ENCODE data around the gene IQSEC3.

The IQSEC3 gene

DNA sequence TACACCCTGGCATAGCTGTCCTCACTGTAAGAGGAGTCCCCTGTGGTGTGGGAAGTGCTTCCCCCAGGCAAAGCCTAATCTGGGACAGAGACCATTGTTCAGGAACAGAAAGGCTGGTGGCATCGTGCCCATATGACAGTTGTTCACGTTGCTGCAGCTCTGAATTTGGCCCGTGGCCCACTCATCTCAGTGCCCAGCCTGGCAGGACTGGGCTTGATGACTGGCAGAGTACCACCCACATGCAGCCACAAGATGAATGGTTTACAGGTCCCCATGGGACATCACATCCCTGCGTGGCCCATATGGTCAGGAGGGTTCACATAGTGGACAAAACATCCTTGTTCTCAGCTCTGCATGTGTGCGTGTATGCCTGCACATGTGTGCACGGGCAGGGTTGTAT is 17.5 kb downstream of the IQSEC3 start:
- peak; percentile 96 for DNase-seq

DNA sequence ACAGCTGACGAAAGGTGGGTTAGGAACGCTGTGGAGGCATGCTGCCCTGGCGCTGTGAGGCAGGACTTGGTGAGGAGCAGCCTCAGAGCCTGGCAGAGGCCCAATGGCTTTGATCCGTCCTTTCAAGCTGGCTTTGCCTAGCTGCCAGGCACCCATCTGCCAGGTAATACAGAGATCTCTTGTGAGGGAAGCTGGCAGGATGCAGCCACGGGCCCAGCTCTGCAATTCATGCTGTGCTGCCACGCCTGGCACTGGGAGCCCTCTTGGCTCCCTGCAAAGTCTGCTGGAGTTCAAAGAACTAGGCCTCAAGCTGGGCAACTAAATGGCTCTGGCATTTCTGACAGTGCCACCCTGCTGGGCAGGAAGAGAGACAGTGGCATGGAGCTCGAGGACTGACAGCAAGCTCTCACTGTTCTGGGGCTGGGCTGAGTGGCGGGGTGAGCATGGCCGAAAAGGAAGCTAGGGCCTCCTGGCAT is 18.7 kb downstream of the IQSEC3 start:
- peak; percentile 90 for DNase-seq

- DNase-seq, result no peak
These were observed 20.7 kb downstream of the IQSEC3 start for GRCh38 chr12:87315-87714.

GRCh38 chr12:87856-88255 is 21.3 kb downstream of the IQSEC3 start:
- DNase-seq, result no peak

DNA sequence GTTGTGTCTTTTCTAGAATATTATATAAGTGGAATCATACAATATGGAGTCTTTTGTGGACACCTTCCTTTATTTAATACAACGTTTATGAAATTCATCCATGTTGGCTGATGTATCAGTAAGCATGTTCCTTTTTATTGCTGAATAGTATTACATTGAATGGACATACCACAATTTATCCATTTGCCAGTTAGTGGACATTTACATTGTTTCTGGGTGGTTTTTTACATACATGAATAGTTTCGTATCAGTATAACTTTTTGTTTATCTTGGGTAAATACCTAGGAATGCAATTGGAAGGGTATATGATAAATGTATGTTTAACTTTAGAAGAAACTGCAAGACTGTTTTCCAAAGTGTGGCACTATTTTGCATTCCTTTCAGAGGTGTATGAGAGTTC is 23.1 kb downstream of the IQSEC3 start:
- no peak for DNase-seq

DNA sequence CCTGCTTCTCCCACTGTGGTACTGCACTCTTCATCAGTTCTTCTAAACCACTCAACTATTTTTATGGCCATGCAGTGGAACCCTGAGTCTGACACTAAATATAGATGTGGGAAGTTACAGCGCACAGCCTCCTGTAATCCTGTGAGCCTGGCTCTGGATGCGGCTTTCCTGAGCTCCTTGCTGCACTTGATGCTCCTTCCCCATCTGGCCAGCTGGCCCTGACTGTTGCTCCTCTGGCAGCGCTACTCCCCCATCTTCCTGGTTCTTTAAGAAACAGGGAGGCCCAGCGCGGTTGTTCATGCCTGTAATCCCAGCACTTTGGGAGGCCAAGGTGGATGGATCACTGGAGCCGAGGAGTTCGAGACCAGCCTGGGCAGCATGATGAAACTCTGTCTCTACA is 24.6 kb downstream of the IQSEC3 start:
- DNase-seq, result no peak

DNA sequence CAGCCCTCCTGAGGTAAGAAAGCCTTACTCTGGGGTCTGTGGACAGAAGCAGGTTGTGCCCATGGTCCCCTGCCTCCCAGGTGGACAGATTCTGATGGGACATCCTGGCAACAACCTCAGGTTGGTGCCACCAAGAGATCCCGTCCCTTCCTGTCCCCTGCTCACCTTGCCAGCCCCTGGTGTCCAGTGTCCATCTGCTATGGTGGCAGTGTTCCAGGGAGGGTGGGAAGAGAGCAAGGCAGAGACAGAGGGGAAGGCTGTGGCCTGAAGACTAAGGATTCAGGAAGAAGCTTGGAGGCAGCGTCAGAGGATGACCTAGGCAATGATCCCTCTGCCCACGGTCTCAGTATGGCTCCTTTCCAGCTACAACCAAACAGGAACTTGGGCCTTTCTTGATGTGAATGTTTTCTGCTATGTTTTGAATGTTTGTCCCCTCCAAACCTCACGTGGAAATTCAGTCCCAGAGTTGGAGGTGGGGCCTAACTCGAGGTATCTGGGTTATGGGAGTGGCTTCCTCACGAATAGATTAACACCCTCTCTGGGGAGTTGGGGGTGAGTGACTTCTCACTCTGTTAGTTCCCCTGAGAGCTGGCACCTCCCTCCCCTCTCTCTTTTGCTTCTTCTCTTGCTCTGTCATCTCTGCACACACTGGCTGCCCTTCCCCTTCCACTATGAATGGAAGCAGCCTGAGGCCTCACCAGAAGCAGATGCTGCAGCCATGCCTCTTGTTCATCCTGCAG is 26.9 kb downstream of the IQSEC3 start:
- no peak for DNase-seq

GRCh38 chr12:96543-96942 is 30.0 kb downstream of the IQSEC3 start:
- DNase-seq, result no peak

DNA sequence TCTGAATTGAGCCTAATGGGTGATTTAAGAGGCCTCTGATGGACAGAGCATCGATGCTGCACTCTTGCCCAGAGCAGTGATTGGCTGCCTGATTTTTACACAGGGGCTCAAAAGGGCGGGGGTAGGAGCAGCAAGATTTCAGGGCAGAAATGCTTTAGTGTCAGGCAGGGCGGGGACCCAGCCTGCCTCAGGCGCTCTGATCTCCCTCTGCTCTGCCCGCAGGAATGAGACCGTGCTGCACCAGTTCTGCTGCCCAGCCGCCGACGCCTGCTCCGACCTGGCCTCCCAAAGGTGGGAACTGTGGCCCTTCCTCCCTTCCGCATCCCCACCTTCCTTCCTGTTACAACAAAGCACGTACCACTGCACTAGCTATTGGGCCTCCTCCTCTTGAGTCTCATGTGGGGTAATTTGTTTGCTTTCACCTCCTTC is 32.4 kb downstream of the IQSEC3 start:
- no peak for DNase-seq

DNA sequence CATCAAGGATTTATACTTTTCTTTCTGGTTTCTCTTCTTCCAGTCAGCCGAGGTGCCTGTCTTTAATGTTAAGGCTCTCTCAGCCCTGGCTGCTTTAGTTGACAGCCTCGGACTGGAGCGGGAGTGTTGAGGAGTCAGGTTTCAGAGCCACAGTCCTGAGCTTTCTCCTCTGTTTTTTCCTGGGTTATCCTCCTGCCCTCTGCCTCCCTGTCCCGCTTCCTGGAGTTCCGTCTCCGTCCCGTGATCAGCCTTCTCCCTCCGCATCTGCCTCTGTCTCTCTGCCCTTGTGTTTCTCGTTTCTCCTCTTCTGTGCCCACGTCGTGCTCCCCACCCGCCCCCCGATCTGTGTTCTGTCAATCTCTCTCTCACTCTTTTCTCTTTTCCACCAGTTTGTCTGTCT is 33.0 kb downstream of the IQSEC3 start:
- no peak for DNase-seq

DNA sequence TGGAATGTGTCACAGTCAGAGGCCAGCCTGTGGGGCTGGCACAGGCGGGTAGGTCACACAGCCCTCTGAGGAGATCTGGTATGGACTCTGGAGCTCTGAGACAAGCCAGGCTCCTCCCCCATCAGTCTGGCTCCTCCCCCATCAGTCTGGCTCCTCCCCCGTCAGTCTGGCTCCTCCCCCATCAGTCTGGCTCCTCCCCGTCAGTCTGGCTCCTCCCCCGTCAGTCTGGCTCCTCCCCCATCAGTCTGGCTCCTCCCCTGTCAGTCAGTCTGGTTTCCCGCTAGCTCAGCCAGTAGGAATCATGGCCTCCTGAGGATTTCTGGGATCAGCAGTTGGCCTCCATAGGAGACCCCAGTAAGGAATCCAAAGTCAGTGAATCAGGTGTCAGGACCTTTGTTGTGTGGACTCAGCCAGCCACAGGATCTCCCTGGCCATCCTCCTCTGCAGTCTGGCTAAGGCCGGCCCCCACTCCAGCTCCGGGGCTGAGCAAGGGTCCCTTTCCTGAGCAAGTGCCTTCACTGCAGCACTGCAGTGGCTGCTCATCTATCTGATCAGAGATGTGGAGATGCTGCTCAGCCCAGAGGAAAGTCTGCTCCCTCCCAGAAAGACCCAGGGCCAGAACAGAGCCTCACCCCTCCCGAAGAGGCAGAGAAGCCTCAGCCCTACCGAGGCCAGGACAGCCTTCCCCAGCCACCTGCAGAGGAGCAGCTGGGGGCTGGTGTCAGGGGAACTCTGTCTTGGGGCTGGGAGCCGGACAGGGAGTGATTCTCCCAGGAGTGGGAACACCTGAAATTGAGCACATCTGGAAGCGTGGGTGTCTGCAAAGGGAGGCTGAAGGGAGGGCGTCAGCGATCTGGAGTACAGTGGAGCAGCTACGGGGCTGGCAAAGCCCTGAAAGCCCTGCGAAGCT is 35.7 kb downstream of the IQSEC3 start:
- no peak for DNase-seq

DNA sequence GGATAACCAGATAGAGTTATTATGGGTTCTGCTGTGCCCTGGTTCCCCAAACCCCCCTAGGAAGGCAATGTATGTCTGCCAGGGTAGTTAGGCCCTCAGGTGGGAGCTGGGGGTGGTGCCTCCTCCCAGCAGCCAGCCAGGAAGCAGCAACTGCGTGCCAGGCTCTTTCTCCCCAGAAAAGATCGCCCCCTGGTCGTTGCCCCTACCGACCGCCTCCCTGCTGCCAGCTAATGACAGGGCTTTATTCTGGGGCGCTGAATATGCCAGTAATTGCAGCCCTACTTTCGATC is 36.3 kb downstream of the IQSEC3 start:
- no peak for DNase-seq

DNA sequence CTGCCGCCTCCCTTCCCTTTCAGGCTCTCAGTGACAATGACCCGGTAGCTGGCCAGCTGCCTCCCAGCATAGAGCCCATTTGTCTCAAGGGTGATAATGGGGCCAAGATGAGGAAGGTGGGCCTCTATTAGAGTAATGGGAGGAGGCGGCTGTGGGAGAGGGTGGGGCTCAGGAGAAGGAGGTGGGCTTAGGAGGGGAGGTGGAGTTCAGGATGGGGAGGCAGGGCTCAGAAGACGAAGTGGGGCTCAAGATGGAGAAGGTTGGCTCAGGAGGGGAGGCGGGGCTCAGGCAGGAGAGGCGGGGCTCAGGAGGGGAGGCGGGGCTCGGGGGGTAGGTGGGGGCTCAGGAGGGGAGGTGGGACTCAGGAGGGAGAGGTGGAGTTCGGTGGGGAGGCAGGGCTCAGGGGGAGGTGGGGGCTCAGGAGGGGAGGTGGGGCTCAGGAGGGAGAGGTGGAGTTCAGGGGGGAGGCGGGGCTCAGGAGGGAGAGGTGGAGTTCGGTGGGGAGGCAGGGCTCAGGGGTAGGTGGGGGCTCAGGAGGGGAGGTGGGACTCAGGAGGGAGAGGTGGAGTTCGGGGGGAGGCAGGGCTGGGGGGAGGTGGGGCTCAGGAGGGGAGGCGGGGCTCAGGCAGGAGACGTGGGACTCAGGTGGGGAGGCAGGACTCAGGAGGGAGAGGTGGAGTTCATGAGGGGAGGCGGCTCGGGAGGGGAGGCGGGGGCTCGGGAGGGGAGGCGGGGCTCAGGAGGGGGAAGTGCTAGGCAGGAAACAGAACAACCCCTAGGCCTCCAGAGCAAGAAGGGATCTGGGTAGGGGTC is 36.8 kb downstream of the IQSEC3 start:
- DNase-seq, result no peak

DNA sequence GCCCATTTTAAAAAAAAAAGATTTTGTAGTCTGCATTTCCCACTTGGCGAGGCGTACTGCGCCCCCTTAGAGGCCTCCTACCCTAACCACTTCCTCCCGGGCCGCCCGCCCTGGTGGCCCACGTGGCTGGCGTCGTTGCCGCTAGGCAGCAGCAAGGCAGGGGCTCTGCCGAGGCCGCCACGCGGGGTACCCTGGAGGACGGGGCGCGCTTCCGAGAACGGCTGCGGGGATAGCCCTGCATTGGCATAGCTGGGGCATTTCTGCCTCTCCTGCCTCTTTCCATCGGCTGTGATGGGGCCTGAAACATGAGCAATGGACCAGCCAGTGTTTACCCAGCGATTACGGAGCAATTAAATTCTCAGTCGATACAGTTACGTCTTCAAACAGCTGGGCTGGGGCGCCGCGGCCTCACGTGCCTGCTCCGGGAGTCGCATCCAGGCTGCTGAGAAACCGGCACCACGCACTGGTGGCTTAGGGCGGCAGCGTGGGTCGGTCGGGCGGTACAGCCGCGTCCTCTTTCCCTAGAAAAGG is 38.0 kb downstream of the IQSEC3 start:
- peak; percentile 75 for DNase-seq

- DNase-seq, result no peak
These were observed 39.1 kb downstream of the IQSEC3 start for GRCh38 chr12:105696-106095.

DNA sequence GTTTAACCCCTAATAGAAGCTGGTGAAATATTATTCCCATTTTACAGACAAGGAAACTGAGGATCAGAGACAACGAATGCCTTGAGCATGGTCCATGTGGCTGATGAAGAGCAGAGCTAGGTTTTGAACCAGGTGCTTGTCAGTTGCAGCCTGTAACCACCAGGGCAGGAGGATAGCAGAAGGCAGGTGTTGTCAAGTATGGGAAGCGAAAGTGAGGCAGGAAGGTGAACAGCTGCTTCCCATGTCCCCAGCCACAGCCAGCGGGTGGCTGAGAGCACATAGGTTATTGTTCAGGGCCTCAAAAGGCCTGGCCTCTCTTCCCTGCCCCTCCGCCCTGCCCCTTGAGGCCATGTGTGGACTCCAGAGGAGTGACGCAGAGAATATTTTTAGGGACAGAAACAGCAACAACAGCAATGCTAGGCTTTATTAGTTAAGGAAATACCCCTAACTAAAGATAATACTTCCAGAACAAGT is 39.6 kb downstream of the IQSEC3 start:
- DNase-seq, result peak; percentile 57

GRCh38 chr12:108594-108993 is 42.0 kb downstream of the IQSEC3 start:
- peak; percentile 50 for DNase-seq

DNA sequence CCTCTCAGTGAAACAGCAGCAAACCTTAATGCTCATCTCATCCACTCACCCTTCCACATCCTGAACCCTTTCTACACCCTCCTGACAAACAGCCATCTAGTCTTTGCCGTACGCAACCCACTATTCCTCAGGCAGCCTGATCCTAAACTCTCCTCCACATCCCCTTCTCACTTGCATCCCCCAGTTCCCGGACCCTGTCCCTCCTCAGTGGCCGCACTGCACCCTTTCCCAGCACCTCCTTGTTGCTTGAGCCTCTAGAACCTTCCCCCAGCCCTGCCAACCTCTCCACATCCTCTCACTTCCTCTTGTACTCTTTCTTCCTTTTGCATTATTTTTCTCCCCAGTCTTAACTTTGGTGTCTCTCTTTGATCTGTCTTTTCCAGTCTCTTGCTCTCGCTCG is 42.9 kb downstream of the IQSEC3 start:
- no peak for DNase-seq

- no peak for DNase-seq
These were observed 43.3 kb downstream of the IQSEC3 start for GRCh38 chr12:109872-110271.

GRCh38 chr12:111699-112493 is 45.3 kb downstream of the IQSEC3 start:
- DNase-seq, result no peak

- no peak for DNase-seq
These were observed 46.8 kb downstream of the IQSEC3 start for GRCh38 chr12:113347-113746.

DNA sequence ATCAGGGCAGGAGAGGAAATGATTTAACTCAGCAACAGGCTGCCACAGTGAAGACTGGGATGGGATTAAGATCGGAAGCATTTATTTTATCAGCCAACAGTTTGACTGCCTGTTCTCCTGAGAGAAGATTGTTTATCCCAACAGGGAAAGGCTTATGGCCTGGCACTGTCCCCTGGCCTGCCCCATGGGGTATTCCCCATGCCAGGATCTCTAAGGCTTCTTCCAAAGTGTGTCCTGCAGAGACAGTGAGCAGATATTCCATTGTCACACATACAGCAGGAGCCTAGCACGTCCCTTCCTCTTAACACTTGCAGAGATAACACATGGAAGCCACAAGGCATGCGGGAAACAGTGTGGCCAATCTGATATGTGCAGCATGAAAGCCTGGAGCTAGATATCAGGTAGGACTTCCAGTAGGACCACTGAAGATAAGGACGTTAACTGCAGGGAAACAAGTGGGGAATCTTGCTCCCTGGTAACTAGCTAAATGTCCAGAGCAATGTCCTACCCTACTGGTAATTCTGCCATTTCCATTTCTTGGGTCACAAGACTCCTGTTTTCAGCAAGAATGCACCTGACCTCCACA is 48.2 kb downstream of the IQSEC3 start:
- no peak for DNase-seq
